SK-N-SH (cell line): Measurements from ENCODE around the gene SPACA5B. TPM values are rescaled to one million over a fixed set of nuclear protein-coding genes. Genes with fewer than 3 reads are reported as not detected.
"Not testable (repeated sequence)": the region's sequence is repeated elsewhere in the genome, so short reads cannot be mapped to it uniquely, and the experiment has no call there.

Experiments
- CTCF ChIA-PET: fragments of 300-600, 350-600 bp; formaldehyde crosslinking; extraction: SDS; loops from one replicate; lab custom pipeline; 2021; lab: Yijun Ruan, JAX
- POLR2A ChIA-PET: fragments of 350-600 bp; sonication (Branson Sonifier 250); formaldehyde crosslinking; extraction: SDS; loops from one replicate; lab custom pipeline; 2020; ENCODE audit warnings: antibody characterized with exemption, inconsistent platforms; lab: Yijun Ruan, JAX
- DNase-seq: peaks from one replicate; pipeline ENCODE4 v3.0.0; 2012
- H2AFZ ChIP-seq: fragments of 200-600 bp; sonication (generic); 2 replicates; pipeline ENCODE4 v1.8.1; 2016; ENCODE audit warnings: antibody characterized with exemption, mild to moderate bottlenecking, low read depth
- H3F3A ChIP-seq: fragments of 200-600 bp; sonication (generic); replicated peaks from 2 replicates; pipeline ENCODE3; 2016; ENCODE audit warnings: antibody characterized with exemption, mild to moderate bottlenecking; ENCODE audit not compliant: insufficient read depth
- H3K27ac ChIP-seq, 2 experiments: fragments of 200-500 bp in 1 of 2; fragments of 200-600 bp in 1 of 2; sonication (Bioruptor generic) in 1 of 2; sonication (generic), shearing (Covaris generic) in 1 of 2; 2 replicates each; pipeline versions ENCODE4 v1.5.1 to v1.6.1; 2014 to 2016; ENCODE audit warnings: low read depth in 2 of 2, inconsistent platforms in 1 of 2, low read length in 1 of 2, mild to moderate bottlenecking in 1 of 2, mixed read lengths in 1 of 2
- H3K27me3 ChIP-seq: fragments of 200-600 bp; sonication (generic), shearing (Covaris generic); 2 replicates; pipeline ENCODE4 v1.6.1; 2016; ENCODE audit warnings: mixed run types; ENCODE audit not compliant: insufficient read depth
- H3K36me3 ChIP-seq, 2 experiments: fragments of 200-500 bp in 1 of 2; fragments of 200-600 bp in 1 of 2; sonication (Bioruptor generic) in 1 of 2; sonication (generic) in 1 of 2; replicated peaks in 1 of 2; 2 replicates each; pipeline versions ENCODE3 to v1.5.1; 2014 to 2016; ENCODE audit warnings: low read length in 1 of 2, mild to moderate bottlenecking in 1 of 2; ENCODE audit not compliant: insufficient read depth in 2 of 2, control insufficient read depth in 1 of 2
- H3K4me1 ChIP-seq, 2 experiments: fragments of 200-500 bp in 1 of 2; fragments of 200-600 bp in 1 of 2; sonication (Bioruptor generic) in 1 of 2; sonication (generic), shearing (Covaris generic) in 1 of 2; 2 replicates each; pipeline versions ENCODE4 v1.5.1 to v1.6.1; 2014 to 2016; ENCODE audit warnings: low read depth in 1 of 2, low read length in 1 of 2, mixed run types in 1 of 2; ENCODE audit not compliant: insufficient read depth in 2 of 2, control insufficient read depth in 1 of 2
- H3K4me2 ChIP-seq: fragments of 200-600 bp; sonication (generic), shearing (Covaris generic); 2 replicates; pipeline ENCODE4 v1.6.1; 2017; ENCODE audit warnings: mixed run types
- H3K4me3 ChIP-seq, 2 experiments: fragments of 200-500 bp in 1 of 2; fragments of 200-600 bp in 1 of 2; sonication (Bioruptor generic) in 1 of 2; sonication (generic), shearing (Covaris generic) in 1 of 2; 2 replicates each; pipeline versions ENCODE4 v1.5.1 to v1.8.1; 2014 to 2016; ENCODE audit warnings: low read depth in 2 of 2, inconsistent platforms in 1 of 2, low read length in 1 of 2, mild to moderate bottlenecking in 1 of 2, mixed read lengths in 1 of 2, moderate library complexity in 1 of 2
- H3K79me2 ChIP-seq: fragments of 200-600 bp; sonication (generic); 2 replicates; pipeline ENCODE4 v1.8.1; 2017; ENCODE audit warnings: mild to moderate bottlenecking; ENCODE audit not compliant: insufficient read depth
- H3K9ac ChIP-seq: fragments of 200-600 bp; sonication (generic); 2 replicates; pipeline ENCODE4 v1.6.1; 2017; ENCODE audit warnings: mixed run types
- H3K9me2 ChIP-seq: fragments of 200-600 bp; sonication (generic); 2 replicates; pipeline ENCODE4 v1.6.1; 2017; ENCODE audit warnings: mixed run types
- H3K9me3 ChIP-seq: fragments of 200-600 bp; sonication (generic); 2 replicates; pipeline ENCODE4 v1.6.1; 2017; ENCODE audit warnings: mixed run types, mild to moderate bottlenecking, moderate library complexity
- H4K20me1 ChIP-seq: fragments of 200-600 bp; sonication (generic); 2 replicates; pipeline ENCODE4 v1.6.1; 2017; ENCODE audit warnings: mild to moderate bottlenecking, mixed run types; ENCODE audit not compliant: insufficient read depth
- CHD2 ChIP-seq: fragments of 150-350 bp; IDR thresholded peaks from 2 replicates; pipeline ENCODE4 v1.6.1; 2018; ENCODE audit warnings: low read length; ENCODE audit not compliant: partially characterized antibody
- EP300 ChIP-seq, 2 experiments: IDR thresholded peaks; 2 replicates each; pipeline versions ENCODE4 v1.4.0 to v1.6.1; 2012; ENCODE audit warnings: borderline replicate concordance in 1 of 2, low read depth in 1 of 2, low read length in 1 of 2
- FOSL2 ChIP-seq: IDR thresholded peaks from 2 replicates; pipeline ENCODE4 v1.4.0; 2012; ENCODE audit warnings: low read depth, mild to moderate bottlenecking, moderate library complexity, borderline replicate concordance
- FOXM1 ChIP-seq: IDR thresholded peaks from 2 replicates; pipeline ENCODE4 v1.4.0; 2012; ENCODE audit warnings: low read depth, mild to moderate bottlenecking
- RFX5 ChIP-seq: IDR thresholded peaks from 2 replicates; pipeline ENCODE4 v1.6.1; 2012; ENCODE audit warnings: mild to moderate bottlenecking, improper control_type of control experiment, low read length
- RXRA ChIP-seq: IDR thresholded peaks from 2 replicates; pipeline ENCODE4 v1.4.0; 2012; ENCODE audit warnings: low read depth, mild to moderate bottlenecking, borderline replicate concordance
- TAF1 ChIP-seq: IDR thresholded peaks from 2 replicates; pipeline ENCODE4 v1.6.1; 2012; ENCODE audit warnings: low read depth, mild to moderate bottlenecking, low read length, moderate library complexity, borderline replicate concordance
- YY1 ChIP-seq: IDR thresholded peaks from 2 replicates; pipeline ENCODE4 v1.4.0; 2012; ENCODE audit warnings: low read depth, mild to moderate bottlenecking
- WGBS: methylation state at CpG from one replicate; pipeline ENCODE4 v1.1.6; 2017; ENCODE audit warnings: low lambda C conversion rate; 5-methylcytosine and 5-hydroxymethylcytosine counted together
- polyA plus RNA-seq, 3 experiments: library from polyadenylated mRNA; depleted of rRNA; stranded (reverse); fragments of >200 nt; gene quantifications; 2 replicates each; pipeline ENCODE4 v1.2.3, GENCODE V29; 2012
- TF ChIP-seq, protein P1 (sequence below): IDR thresholded peaks from 2 replicates; pipeline ENCODE4 v1.6.1; 2012; ENCODE audit warnings: mild to moderate bottlenecking, low read depth, low read length, moderate library complexity

Gene SPACA5B
- polyA plus RNA-seq, 1 of the 3 experiments (the other 2 are of a cell fraction): not detected

GRCh38 chrX:48090123-48090522, 40.3 kb upstream of the SPACA5B start:
- Histone ChIP-seq H3F3A (no peaks in the 10 kb centered on the region), H3K9me3 (no peaks in the 10 kb centered on the region), H2AFZ (no peak overlapping the region), H3K9ac (no peak overlapping the region), H3K27ac (no peak overlapping the region), H3K27me3 (peaks cover 52% of the 10 kb centered on the region; the same call in 1 of the 2 replicates), H3K4me2 (no peak overlapping the region), H3K4me3 (no peak overlapping the region), H3K79me2 (no peaks in the 10 kb centered on the region), H3K4me1 (no peaks in the 10 kb centered on the region), H3K9me2 (no peaks in the 10 kb centered on the region), H3K36me3 (no peaks in the 10 kb centered on the region), H4K20me1 (no peaks in the 10 kb centered on the region)
- DNase-seq: no peak
- POLR2A ChIA-PET: no interaction called here
- CTCF ChIA-PET: no interaction called here
- WGBS: 9% methylated on average over 5 of the region's 5 CpGs
- TF ChIP-seq EP300 (IDR thresholded peaks at IDR 0.05; ENCODE audit: borderline replicate concordance in 1 of 2, low read depth in 1 of 2, low read length in 1 of 2) (no peak), CHD2 (no peak), YY1 (no peak), RXRA (no peak), FOXM1 (no peak), RFX5 (no peak), FOSL2 (no peak), TAF1 (no peak)
- TF ChIP-seq, protein P1, sequence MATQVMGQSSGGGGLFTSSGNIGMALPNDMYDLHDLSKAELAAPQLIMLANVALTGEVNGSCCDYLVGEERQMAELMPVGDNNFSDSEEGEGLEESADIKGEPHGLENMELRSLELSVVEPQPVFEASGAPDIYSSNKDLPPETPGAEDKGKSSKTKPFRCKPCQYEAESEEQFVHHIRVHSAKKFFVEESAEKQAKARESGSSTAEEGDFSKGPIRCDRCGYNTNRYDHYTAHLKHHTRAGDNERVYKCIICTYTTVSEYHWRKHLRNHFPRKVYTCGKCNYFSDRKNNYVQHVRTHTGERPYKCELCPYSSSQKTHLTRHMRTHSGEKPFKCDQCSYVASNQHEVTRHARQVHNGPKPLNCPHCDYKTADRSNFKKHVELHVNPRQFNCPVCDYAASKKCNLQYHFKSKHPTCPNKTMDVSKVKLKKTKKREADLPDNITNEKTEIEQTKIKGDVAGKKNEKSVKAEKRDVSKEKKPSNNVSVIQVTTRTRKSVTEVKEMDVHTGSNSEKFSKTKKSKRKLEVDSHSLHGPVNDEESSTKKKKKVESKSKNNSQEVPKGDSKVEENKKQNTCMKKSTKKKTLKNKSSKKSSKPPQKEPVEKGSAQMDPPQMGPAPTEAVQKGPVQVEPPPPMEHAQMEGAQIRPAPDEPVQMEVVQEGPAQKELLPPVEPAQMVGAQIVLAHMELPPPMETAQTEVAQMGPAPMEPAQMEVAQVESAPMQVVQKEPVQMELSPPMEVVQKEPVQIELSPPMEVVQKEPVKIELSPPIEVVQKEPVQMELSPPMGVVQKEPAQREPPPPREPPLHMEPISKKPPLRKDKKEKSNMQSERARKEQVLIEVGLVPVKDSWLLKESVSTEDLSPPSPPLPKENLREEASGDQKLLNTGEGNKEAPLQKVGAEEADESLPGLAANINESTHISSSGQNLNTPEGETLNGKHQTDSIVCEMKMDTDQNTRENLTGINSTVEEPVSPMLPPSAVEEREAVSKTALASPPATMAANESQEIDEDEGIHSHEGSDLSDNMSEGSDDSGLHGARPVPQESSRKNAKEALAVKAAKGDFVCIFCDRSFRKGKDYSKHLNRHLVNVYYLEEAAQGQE: no peak
- TF ChIP-seq, all 33 proteins: peak for 0

DNA sequence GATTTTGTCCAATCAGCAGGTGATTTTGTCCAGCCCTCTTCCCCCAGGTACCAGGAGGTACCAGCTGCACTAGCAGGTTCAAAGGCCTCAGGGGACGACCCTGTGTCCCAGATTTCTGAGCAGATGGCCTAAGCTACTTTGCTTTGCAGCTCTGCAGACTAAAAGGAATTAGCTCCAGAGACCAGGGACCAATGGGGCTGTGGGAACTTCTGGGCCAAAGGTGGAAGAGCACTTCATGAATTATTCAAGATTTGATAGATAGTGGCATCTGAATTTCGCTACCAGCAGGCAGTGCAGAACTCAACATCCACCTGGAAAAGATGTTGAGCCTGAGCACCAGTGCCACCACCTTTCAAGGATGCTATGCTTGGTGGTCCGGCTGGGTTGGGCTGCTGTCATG, 37.9 kb upstream of the SPACA5B start:
- H3K9me3 ChIP-seq, H3K9me2 ChIP-seq, H3K4me2 ChIP-seq, H3K4me1 ChIP-seq, POLR2A ChIA-PET, H4K20me1 ChIP-seq, H3F3A ChIP-seq, DNase-seq, H3K79me2 ChIP-seq, H3K9ac ChIP-seq, H3K4me3 ChIP-seq, H2AFZ ChIP-seq, H3K27ac ChIP-seq, H3K36me3 ChIP-seq, CTCF ChIA-PET: not testable (repeated sequence)
- WGBS: 0% methylated on average over 2 of the region's 3 CpGs
- peaks cover 49% of the 10 kb centered on the region; the same call in 1 of the 2 replicates for H3K27me3 ChIP-seq
